ENCODE results near the gene OXER1.

GRCh38 chr2:42736598-42737322, 27.2 kb downstream of the OXER1 start:
- TF ChIP-seq, protein P1, sequence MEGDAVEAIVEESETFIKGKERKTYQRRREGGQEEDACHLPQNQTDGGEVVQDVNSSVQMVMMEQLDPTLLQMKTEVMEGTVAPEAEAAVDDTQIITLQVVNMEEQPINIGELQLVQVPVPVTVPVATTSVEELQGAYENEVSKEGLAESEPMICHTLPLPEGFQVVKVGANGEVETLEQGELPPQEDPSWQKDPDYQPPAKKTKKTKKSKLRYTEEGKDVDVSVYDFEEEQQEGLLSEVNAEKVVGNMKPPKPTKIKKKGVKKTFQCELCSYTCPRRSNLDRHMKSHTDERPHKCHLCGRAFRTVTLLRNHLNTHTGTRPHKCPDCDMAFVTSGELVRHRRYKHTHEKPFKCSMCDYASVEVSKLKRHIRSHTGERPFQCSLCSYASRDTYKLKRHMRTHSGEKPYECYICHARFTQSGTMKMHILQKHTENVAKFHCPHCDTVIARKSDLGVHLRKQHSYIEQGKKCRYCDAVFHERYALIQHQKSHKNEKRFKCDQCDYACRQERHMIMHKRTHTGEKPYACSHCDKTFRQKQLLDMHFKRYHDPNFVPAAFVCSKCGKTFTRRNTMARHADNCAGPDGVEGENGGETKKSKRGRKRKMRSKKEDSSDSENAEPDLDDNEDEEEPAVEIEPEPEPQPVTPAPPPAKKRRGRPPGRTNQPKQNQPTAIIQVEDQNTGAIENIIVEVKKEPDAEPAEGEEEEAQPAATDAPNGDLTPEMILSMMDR (IDR thresholded peaks at IDR 0.05): no peak
- TF ChIP-seq ZFX (IDR thresholded peaks at IDR 0.05; ENCODE audit: borderline replicate concordance): no peak

Data from 22Rv1 (cell line).